PFSK-1 (cell line): Measurements from ENCODE around the gene CLEC11A.

Source experiments
- FOXP2 ChIP-seq: optimal IDR thresholded peaks from 2 replicates; pipeline ENCODE3; 2011; ENCODE audit warnings: borderline replicate concordance, control low read depth, inconsistent platforms; ENCODE audit not compliant: insufficient read depth; ENCODE audit errors: extremely low read length, extremely low read depth
- POLR2AphosphoS5 ChIP-seq: IDR thresholded peaks from 2 replicates; pipeline ENCODE4 v1.6.1; 2012; ENCODE audit warnings: low read depth, mild to moderate bottlenecking, control low read depth, low read length, moderate library complexity
- SIN3A ChIP-seq: IDR thresholded peaks from 2 replicates; pipeline ENCODE4 v1.6.1; 2012; ENCODE audit warnings: mild to moderate bottlenecking, low read length, moderate library complexity, borderline replicate concordance; ENCODE audit not compliant: insufficient read depth
- TAF1 ChIP-seq: IDR thresholded peaks from 2 replicates; pipeline ENCODE4 v1.6.1; 2012; ENCODE audit warnings: low read length, control low read depth, borderline replicate concordance; ENCODE audit not compliant: insufficient read depth
- TF ChIP-seq, protein P1 (sequence below), 2 experiments: IDR thresholded peaks; 2 replicates each; pipeline versions ENCODE4 v1.6.1 to v1.8.0; 2011 to 2012; ENCODE audit warnings: low read depth in 2 of 2, low read length in 2 of 2, control low read depth in 1 of 2, inconsistent platforms in 1 of 2, mild to moderate bottlenecking in 1 of 2, moderate library complexity in 1 of 2; ENCODE audit not compliant: insufficient read depth in 1 of 2

The CLEC11A gene

DNA sequence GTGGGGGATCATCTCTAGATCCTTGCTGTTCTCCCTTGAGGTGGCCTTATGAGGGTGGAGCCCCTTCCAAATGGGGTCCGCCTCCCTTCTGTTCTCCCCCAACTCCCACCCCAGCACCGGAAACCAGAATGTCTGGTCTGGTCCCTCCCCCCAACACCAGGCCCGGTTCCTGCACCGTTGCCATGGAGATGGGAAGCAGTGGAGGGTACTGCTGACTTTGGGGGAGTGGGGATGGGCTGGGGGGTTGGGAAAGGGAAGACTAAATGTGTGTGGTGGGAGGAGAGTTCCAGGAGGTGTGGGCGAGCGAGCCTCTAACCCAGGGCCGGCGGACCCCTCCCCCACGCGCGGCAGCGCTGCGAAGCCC is 5.3 kb upstream of the CLEC11A start:
- no peak for TF ChIP-seq POLR2AphosphoS5
- TF ChIP-seq, protein P1, sequence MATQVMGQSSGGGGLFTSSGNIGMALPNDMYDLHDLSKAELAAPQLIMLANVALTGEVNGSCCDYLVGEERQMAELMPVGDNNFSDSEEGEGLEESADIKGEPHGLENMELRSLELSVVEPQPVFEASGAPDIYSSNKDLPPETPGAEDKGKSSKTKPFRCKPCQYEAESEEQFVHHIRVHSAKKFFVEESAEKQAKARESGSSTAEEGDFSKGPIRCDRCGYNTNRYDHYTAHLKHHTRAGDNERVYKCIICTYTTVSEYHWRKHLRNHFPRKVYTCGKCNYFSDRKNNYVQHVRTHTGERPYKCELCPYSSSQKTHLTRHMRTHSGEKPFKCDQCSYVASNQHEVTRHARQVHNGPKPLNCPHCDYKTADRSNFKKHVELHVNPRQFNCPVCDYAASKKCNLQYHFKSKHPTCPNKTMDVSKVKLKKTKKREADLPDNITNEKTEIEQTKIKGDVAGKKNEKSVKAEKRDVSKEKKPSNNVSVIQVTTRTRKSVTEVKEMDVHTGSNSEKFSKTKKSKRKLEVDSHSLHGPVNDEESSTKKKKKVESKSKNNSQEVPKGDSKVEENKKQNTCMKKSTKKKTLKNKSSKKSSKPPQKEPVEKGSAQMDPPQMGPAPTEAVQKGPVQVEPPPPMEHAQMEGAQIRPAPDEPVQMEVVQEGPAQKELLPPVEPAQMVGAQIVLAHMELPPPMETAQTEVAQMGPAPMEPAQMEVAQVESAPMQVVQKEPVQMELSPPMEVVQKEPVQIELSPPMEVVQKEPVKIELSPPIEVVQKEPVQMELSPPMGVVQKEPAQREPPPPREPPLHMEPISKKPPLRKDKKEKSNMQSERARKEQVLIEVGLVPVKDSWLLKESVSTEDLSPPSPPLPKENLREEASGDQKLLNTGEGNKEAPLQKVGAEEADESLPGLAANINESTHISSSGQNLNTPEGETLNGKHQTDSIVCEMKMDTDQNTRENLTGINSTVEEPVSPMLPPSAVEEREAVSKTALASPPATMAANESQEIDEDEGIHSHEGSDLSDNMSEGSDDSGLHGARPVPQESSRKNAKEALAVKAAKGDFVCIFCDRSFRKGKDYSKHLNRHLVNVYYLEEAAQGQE (IDR thresholded peaks at IDR 0.05; ENCODE audit: insufficient read depth in 1 of 2, low read depth in 2 of 2, low read length in 2 of 2) = no peak
- TF ChIP-seq TAF1 = no peak
- TF ChIP-seq FOXP2 = no peak
- no peak for TF ChIP-seq SIN3A

DNA sequence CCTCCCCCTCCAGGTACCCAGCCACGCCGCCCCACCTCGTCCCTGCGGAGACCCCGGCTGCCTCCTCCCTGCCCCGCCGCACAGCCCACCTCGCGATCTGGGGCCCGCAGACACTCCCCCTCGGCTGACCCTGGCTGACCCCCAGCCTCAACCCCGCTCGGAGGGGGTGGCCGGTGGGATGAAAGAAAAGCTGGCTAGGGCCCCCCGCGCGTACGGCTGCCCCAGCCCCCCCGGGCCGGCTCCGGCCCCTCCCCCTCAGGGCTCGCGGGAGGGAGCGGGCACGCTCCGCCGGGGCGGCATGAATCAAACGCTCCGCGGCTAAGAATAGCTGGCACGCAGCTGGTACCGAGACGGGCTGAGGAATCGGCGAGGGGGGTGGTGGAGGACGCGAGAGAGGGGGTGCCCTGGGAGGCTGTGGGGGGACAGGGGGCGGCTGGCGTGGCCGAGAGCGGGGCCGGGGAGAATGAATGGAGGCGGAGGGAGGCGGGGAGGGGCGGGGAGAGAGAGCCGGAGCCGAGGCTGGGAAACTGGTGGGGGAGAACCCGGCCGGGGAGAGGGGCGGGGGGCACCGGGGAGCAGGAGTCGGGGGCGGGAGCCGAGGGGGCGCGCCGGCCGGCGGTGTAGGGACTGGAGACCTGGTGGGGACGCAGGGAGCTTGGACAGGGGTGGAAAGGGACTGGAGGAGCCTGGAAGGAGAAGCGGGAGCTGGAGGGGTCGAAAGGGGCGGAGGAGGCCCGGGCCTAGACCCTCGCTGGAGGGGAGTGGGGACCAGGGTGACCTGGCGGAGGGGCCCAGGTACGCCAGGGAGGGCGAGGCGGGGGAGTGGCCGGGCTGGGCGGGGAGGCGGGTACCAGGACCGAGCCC is 4.7 kb upstream of the CLEC11A start:
- TF ChIP-seq TAF1 = no peak

DNA sequence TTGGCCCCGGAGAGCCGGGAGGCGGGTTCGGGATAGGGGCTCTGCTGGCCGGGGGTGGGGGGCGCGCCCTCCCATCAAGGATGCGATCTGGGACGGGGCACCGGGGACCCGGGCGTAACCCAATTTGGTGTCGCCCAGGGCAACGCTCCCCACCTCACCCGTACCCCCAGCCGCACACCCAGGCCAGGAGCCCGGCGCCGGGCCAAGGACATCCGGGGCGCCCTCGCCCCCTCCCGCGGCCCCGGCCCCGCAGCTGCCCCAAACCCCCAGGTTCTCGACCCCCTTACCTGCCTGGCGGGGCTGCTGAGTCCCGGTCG is 4.1 kb upstream of the CLEC11A start:
- no peak for TF ChIP-seq TAF1

DNA sequence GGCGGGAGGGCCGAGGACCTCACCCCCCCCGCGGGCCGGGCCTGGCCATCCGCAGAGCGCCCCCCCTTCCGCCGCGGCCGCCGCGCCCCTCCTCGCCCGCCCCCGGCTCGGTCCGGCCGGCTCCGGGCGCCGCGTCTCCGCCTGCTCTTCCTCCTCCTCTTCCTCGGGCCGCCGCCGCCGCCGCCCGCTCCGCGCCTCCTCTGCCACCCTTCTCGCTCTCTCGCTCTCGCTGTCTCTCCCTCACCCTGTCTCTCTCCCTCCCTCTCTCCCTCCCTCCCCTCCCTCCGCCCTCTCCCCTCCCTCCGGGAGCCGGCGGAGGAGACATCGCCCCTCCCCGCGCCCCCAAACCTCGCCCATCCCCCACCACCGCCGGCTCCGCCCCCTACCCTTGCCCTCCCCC is 3.6 kb upstream of the CLEC11A start, which contains the start of gene SHANK1:
Gene SHANK1, minus strand, starts transcription at position 237 of the 400 bp plus-strand sequence. CDS start 2,883 bp downstream, outside the sequence.
- TF ChIP-seq TAF1 = no peak
- TF ChIP-seq, protein P1 (IDR thresholded peaks at IDR 0.05; ENCODE audit: insufficient read depth in 1 of 2, low read depth in 2 of 2, low read length in 2 of 2) = no peak
- no peak for TF ChIP-seq FOXP2
- no peak for TF ChIP-seq POLR2AphosphoS5
- TF ChIP-seq SIN3A = no peak

DNA sequence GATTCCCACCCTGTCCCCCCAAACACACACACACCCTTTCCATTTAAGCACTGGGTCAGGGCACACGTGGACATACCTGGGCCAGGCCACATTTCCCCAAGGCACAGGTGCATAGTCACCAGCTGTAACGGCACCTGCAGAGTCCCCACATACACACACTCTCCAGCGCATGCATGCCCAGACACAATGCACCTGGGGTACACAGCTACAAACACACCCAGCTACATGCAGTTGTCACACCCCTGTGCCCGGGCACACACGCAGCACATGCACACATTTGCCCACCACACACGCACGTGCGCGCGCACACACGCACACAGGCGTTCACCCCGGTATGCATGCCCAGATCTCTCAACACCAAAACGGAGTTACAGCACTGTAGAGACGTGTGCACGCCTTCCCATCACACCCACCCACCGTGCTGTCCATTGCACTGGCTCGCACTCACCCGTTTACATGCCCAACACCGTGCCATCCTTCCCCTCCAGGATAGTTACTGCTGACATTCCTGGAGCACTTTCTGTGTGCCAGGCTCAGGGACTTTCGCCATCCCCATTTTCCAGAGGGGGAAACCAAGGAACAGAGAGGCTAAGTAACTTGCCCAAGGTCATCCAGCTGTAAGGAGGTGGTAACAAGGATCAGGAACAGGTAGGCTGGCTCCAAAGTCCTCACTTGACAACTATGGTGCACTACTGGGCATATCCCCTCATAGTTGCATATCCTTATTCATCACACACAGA is 2.8 kb upstream of the CLEC11A start:
- TF ChIP-seq SIN3A (no peak), POLR2AphosphoS5 (no peak), TAF1 (no peak), FOXP2 (no peak)
- TF ChIP-seq, protein P1 (IDR thresholded peaks at IDR 0.05; ENCODE audit: insufficient read depth in 1 of 2, low read depth in 2 of 2, low read length in 2 of 2) = no peak

DNA sequence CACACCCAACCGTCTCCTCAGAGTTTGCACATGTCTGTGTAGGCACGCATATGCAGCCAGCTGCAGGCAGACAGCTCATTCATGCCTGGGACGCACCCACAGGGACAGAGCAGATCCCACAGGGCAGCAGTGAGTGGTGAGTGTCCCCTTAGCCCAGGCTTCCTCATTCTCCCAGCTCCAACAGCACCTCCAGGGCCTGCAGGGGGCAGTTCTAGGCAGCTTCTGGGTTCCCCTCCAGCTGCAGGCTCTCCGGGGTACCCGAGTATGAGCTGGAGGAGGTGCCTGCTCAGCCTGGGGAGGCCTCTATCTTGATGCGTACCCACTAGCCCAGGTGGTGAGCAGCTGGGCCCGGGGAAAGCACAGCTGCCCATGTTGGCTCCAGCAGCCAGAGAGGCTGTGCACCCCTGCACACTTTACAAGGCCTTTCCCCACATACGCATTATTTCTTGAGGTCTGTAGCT is 2.2 kb upstream of the CLEC11A start:
- TF ChIP-seq SIN3A = no peak
- TF ChIP-seq, protein P1 (IDR thresholded peaks at IDR 0.05; ENCODE audit: insufficient read depth in 1 of 2, low read depth in 2 of 2, low read length in 2 of 2) = no peak
- no peak for TF ChIP-seq TAF1
- TF ChIP-seq FOXP2 = no peak
- TF ChIP-seq POLR2AphosphoS5 = no peak
